Stimulated activated CD8-positive, alpha-beta memory T cell treated with anti-CD3 and anti-CD28 coated beads, Interleukin-4, amount 100 ng/mL, for 1 hour (primary cell): ENCODE results near the gene ZNF366.

Experiments
- DNase-seq, 2 donors: peaks; one replicate each; pipeline ENCODE4 v3.0.0-alpha.2; 2020; ENCODE audit warnings: low read depth in 2 of 2, low spot score in 1 of 2

Gene ZNF366

GRCh38 chr5:72519111-72519510, 11.9 kb upstream of the ZNF366 start:
- DNase-seq: no peak

- no peak for DNase-seq
These were observed 10.9 kb upstream of the ZNF366 start for GRCh38 chr5:72518001-72518683.

- no peak for DNase-seq
These were observed 9.7 kb upstream of the ZNF366 start for GRCh38 chr5:72516916-72517315.

- no peak for DNase-seq
These were observed 8.0 kb upstream of the ZNF366 start for GRCh38 chr5:72515211-72515610.

- no peak for DNase-seq
These were observed 5.3 kb upstream of the ZNF366 start for GRCh38 chr5:72512593-72512860.

GRCh38 chr5:72511774-72512592, 4.8 kb upstream of the ZNF366 start:
- DNase-seq: no peak

GRCh38 chr5:72511366-72511765, 4.2 kb upstream of the ZNF366 start:
- DNase-seq: no peak

- no peak for DNase-seq
These were observed 3.5 kb upstream of the ZNF366 start for GRCh38 chr5:72510610-72511181.

- DNase-seq: no peak
These were observed 2.2 kb upstream of the ZNF366 start for GRCh38 chr5:72509401-72509800.

GRCh38 chr5:72508241-72509170, 1.3 kb upstream of the ZNF366 start:
- no peak for DNase-seq

GRCh38 chr5:72507907-72508238, 663 bp upstream of the ZNF366 start:
- DNase-seq: no peak

GRCh38 chr5:72506158-72506549, 1.1 kb downstream of the ZNF366 start:
- DNase-seq: no peak

GRCh38 chr5:72505539-72506157, 1.6 kb downstream of the ZNF366 start:
- DNase-seq: no peak

- no peak for DNase-seq
These were observed 2.2 kb downstream of the ZNF366 start for GRCh38 chr5:72505016-72505415.

- DNase-seq: no peak
These were observed 3.2 kb downstream of the ZNF366 start for GRCh38 chr5:72503888-72504491.

- DNase-seq: no peak
These were observed 5.7 kb downstream of the ZNF366 start for GRCh38 chr5:72501488-72501887.

- DNase-seq: no peak
These were observed 7.5 kb downstream of the ZNF366 start for GRCh38 chr5:72499730-72500129.

- DNase-seq: no peak
These were observed 8.1 kb downstream of the ZNF366 start for GRCh38 chr5:72499090-72499489.

GRCh38 chr5:72498284-72498683, 8.9 kb downstream of the ZNF366 start:
- DNase-seq: no peak

- DNase-seq: no peak
These were observed 9.4 kb downstream of the ZNF366 start for GRCh38 chr5:72497823-72498222.

- no peak for DNase-seq
These were observed 11.8 kb downstream of the ZNF366 start for GRCh38 chr5:72495410-72495809.
